EL (cell line): ENCODE measurements around the gene SLC25A1.
"Not testable (repeated sequence)": the region's sequence is repeated elsewhere in the genome, so short reads cannot be mapped to it uniquely, and the experiment has no call there.

ENCODE experiments used
- DNase-seq: peaks from one replicate; pipeline ENCODE4 v3.0.0-alpha.2; 2016

The SLC25A1 gene

DNA sequence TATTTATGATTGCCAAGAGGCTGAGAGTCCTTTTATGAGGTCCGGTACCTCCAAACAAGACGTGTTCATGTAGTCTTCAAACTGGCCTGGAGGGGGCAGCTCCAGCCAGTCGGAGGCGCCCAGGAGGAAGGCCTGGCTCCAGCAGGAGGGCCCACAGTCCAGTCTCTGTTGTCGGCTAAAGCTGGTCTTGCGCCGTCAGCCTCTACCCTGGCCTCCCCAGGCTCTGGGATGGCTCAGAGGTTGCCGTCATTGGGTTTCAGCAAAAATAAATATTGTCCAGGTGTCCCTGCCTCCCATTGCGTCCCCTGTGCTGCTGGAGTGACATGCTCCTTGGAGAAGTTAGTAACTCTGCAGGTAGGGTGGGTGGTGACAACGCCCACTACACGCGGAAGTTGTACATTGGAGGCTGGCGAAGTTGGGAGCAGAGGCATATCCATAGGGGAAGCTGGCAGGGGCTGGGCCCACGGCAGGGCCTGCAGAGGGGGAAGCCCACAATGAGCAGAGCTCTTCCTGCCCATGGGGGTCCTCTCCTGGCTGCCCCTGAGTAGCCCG lies 1.0 kb upstream of the SLC25A1 start:
- peak; percentile 83 for DNase-seq

- no peak for DNase-seq
Measured at GRCh38 chr22:19178065-19178656, 375 bp downstream of the SLC25A1 start.

GRCh38 chr22:19177164-19178064 lies 1.1 kb downstream of the SLC25A1 start:
- DNase-seq = no peak

DNA sequence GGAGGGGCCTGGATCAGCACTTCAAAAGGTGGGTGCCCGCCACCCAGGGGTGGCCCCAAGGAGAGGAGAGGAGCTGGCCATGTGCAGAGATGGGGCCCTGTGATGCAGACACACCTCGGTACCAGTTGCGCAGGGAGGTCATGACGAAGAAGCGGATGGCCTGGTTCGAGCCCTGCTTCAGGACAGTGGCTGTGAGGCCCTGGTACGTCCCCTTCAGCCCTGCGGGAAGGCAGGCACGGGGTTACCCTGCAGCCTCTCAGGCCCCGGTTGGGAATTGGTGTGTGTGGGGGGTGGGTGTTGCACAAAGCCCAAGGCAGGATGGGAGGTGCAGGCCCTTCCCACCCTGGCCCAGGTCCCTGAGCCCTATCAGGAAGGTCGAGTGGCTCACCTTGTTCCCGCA lies 1.8 kb downstream of the SLC25A1 start:
- DNase-seq = no peak

DNA sequence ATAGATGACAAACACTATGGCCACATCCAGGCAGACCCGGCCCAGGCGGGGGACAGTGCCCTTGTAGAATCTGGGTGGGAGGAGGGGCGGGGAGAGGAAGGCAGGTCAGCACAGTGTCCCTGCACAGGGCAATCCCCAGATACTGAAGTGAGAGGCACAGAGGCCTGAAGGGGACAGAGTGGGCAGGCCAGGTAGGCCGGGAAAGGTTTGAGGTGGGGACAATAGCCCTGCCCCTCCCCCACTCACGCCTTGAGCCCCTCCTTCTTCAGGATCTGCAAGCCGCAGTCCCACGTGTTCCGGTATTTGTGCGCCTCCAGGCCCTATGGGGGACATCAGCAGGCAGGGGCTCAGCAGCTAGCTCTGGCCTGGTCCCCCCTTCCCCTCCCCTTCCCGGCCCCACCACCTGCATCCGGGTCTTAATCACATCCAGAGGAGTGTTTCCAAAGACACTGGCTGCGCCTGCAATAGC lies 2.3 kb downstream of the SLC25A1 start:
- no peak for DNase-seq

DNA sequence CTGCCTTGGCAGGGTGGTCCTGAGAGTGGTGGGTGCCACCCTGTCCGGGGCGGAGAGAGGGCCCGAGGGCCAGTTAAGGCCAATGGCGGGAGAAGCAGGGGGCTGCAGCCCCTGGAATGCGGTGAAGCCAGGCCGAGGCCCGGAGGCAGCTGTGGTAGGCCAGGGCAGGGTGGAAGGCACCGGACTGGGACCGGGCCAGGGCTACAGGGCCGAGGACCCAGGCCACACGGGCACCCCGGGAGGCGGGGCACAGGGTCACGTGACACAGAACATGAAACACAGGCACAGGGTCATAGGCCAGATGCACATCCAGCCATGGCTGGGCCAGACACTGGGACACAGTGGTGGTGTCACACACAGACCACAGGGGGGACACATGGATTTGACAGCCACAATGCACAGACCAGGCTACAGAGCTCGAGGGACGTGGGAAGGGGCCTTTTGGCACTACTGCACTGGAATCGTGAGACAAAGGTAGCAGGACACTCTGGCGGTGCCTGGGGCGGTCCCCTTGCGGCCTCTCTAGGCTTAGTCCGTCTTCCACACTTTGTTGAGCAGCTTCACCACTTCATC lies 2.8 kb downstream of the SLC25A1 start:
- no peak for DNase-seq

- no peak for DNase-seq
Measured at GRCh38 chr22:19175026-19175601, 3.4 kb downstream of the SLC25A1 start.

DNA sequence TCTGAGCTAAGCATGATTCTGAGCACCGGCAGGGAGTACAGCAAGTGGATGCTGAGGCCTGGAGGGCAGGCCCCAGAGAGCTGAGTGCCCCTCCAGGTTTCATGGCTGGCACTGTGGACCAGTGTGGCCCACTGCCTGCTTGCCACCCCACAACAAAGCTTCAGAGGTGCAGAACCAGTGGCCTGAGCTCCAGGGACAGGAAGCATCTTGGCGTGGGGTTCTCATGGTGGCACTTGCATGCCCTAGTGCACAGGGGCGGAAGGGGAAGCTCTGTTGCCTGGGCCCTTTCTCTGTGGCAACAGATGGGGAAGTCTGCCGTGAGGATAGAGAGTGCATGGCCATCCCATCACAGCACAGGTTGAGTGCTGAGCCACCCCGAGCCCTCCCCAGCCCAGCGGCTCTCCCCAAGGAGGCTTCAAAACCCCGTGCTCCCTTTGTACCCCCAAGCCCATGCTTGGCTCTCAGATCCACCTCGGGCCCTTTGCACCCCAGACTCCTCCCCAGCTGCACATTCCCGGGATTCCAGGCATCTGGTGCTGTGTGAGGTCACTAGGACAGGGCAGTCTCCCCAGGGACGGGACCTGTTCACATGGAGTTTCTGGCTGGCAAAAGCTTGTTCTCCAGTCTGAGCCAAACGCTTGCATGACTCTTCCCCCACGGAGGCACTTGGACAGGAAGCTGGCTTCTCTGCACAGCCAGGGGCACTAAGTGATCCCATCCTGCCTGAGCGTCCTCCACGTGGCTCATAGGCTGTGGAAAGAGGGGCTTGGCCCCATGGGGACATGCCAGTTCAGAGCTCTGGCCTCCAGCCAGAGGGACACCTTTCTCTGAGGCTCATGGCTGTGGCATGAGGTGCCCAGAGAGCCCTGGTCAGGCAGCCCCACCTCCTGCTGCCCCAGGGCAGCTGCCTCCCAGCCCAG lies 4.2 kb downstream of the SLC25A1 start:
- peak; percentile 87 for DNase-seq

GRCh38 chr22:19173047-19174035 lies 5.2 kb downstream of the SLC25A1 start:
- no peak for DNase-seq

DNA sequence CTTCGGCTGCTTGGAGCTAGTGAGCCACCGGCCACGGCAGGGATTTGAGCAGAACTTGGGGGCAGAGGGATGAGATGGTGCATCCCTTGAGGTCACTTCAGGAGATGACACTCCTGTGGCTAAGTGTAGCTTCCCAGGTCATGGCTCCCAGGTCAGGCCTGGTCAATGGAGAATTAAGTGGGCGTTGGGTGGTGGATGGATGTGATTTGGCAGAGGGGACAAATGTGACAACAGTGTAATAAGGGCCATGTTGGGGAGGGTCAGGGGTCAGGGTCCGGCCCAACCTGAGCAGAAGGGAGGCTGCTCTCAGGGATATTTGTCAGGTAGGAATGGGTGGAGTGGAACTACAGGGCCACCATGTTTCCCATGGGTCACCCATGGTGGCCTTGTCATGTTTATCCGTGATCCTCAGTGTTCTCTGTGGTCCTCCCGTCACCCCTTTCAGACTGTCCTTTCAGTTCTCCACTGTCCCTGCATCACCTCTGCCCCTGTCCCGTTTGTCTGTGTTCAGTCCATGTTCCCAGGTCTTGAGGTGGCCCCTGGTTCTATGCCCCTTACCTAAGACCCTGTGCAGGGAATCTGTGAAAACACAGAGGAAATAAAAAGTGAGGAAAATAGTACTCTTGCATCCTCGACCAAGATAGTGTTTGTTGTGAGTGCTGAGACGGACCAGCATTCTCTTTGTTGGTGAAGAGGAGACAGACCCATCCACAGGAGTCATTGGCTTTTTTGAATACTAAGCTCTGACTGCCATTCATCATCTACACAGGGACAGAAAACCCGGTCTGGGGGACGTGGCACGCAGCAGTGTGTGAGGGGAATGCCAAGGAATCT lies 6.1 kb downstream of the SLC25A1 start:
- no peak for DNase-seq

GRCh38 chr22:19169947-19170318 lies 8.6 kb downstream of the SLC25A1 start:
- DNase-seq = no peak

- no peak for DNase-seq
Measured at GRCh38 chr22:19169002-19169946, 9.3 kb downstream of the SLC25A1 start.

- no peak for DNase-seq
Measured at GRCh38 chr22:19168088-19168890, 10.2 kb downstream of the SLC25A1 start.

GRCh38 chr22:19167106-19167869 lies 11.2 kb downstream of the SLC25A1 start:
- DNase-seq = no peak

- DNase-seq = no peak
Measured at GRCh38 chr22:19166421-19166820, 12.1 kb downstream of the SLC25A1 start.

- DNase-seq = no peak
Measured at GRCh38 chr22:19164425-19164824, 14.1 kb downstream of the SLC25A1 start.

DNA sequence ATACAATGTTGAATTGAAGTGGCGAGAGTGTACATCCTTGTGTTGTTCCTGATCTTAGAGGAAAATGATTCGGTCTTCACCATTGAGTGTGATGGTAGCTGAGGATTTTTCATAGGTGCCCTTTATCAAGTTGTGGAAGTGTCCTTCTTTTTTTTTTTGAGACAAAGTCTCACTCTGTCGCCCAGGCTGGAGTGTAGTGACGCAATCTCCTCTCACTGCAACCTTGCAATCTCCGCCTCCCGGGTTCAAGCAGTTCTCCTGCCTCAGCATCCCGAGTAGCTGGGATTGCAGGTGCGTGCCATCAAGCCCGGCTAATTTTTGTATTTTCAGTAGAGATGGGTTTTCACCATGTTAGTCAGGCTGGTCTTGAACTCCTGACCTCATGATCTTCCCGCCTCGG lies 19.9 kb downstream of the SLC25A1 start:
- not testable (repeated sequence) for DNase-seq
